GM12878 (cell line): ENCODE results near the gene MT1X. TPM values are rescaled to one million over a fixed set of nuclear protein-coding genes. Genes with fewer than 3 reads are reported as not detected.

ENCODE experiments used
- ATAC-seq: fragments of 200-7000 bp; cut with Tn5 transposase; 3 replicates; pipeline ENCODE4 v1.9.1; 2020; ENCODE audit warnings: mild to moderate bottlenecking, moderate library complexity
- BruUV-seq: library from RNA; stranded (reverse); fragments of 400-500 nt; replicated peaks from 2 replicates; lab custom pipeline; 2021; lab: Mats Ljungman, UMichigan
- CTCF ChIA-PET: fragments of 300-600 bp; sonication (Branson Sonifier 250); formaldehyde crosslinking; extraction: SDS; loops from one replicate; lab custom pipeline; 2021; ENCODE audit warnings: inconsistent platforms; lab: Yijun Ruan, JAX
- POLR2A ChIA-PET: fragments of 350-600 bp; formaldehyde crosslinking; extraction: SDS; loops from one replicate; lab custom pipeline; 2021; ENCODE audit warnings: inconsistent platforms; lab: Charles Lee
- RAD21 ChIA-PET: fragments of 300-600 bp; sonication (Branson Sonifier 250); formaldehyde crosslinking; loops from one replicate; lab custom pipeline; 2023; ENCODE audit warnings: antibody characterized with exemption; ENCODE audit not compliant: unreplicated experiment; lab: Charles Lee
- SMC1A ChIA-PET: fragments of 300-600 bp; sonication (Branson Sonifier 250); formaldehyde crosslinking; loops from one replicate; lab custom pipeline; 2023; ENCODE audit not compliant: unreplicated experiment, uncharacterized antibody; lab: Charles Lee
- DNase-seq: peaks from one replicate; pipeline ENCODE4 v3.0.0-alpha.2; 2011; ENCODE audit warnings: low read depth, low spot score
- FAIRE-seq: peaks from 3 replicates; lab custom pipeline; 2011; peaks lifted over from hg19 to GRCh38; lab: Jason Lieb, UNC
- H2AFZ ChIP-seq: 2 replicates; pipeline ENCODE4 v1.6.0; 2011; ENCODE audit warnings: low read depth, low read length, control low read depth; ENCODE audit not compliant: control insufficient read depth
- H3K27ac ChIP-seq: 2 replicates; pipeline ENCODE4 v1.5.1; 2011; ENCODE audit warnings: control low read depth; ENCODE audit not compliant: control insufficient read depth, insufficient read depth
- H3K27me3 ChIP-seq, 2 experiments: replicated peaks in 1 of 2; 2 replicates each; pipeline versions ENCODE4 v1.6.0 to v1.6.1; 2011; ENCODE audit warnings: low read length in 1 of 2; ENCODE audit not compliant: control insufficient read depth in 2 of 2, insufficient read depth in 2 of 2
- H3K36me3 ChIP-seq, 2 experiments: 2 replicates each; pipeline ENCODE4 v1.5.1; 2011; ENCODE audit warnings: low read length in 1 of 2; ENCODE audit not compliant: control insufficient read depth in 2 of 2, insufficient read depth in 2 of 2
- H3K4me1 ChIP-seq: 2 replicates; pipeline ENCODE4 v1.6.1; 2011; ENCODE audit warnings: mild to moderate bottlenecking, low read length, moderate library complexity, mixed read lengths; ENCODE audit not compliant: control insufficient read depth, insufficient read depth
- H3K4me2 ChIP-seq: 2 replicates; pipeline ENCODE4 v1.6.0; 2011; ENCODE audit warnings: control low read depth; ENCODE audit not compliant: control insufficient read depth, insufficient read depth
- H3K4me3 ChIP-seq: fragments of 200-600 bp; sonication (generic); 2 replicates; pipeline ENCODE4 v1.5.1; 2016
- H3K79me2 ChIP-seq: 2 replicates; pipeline ENCODE4 v1.6.0; 2011; ENCODE audit warnings: low read length; ENCODE audit not compliant: control insufficient read depth, insufficient read depth
- H3K9ac ChIP-seq: 2 replicates; pipeline ENCODE4 v1.8.0; 2011; ENCODE audit warnings: low read length, control low read depth, mixed read lengths; ENCODE audit not compliant: control insufficient read depth, insufficient read depth
- H3K9me3 ChIP-seq: replicated peaks from 3 replicates; pipeline ENCODE4 v1.5.1; 2011; ENCODE audit warnings: mild to moderate bottlenecking, low read length; ENCODE audit not compliant: control insufficient read depth, insufficient read depth
- H4K20me1 ChIP-seq: 2 replicates; pipeline ENCODE4 v1.6.0; 2011; ENCODE audit not compliant: control insufficient read depth, insufficient read depth
- ASH2L ChIP-seq: fragments of 300-600, 200-600 bp; sonication (generic); IDR thresholded peaks from 2 replicates; pipeline ENCODE4 v1.6.1; 2017; ENCODE audit warnings: low read depth, mild to moderate bottlenecking, borderline replicate concordance
- MEF2B ChIP-seq: fragments of 450-650 bp; IDR thresholded peaks from 2 replicates; pipeline ENCODE4 v1.6.1; 2018; ENCODE audit warnings: mild to moderate bottlenecking, moderate library complexity; ENCODE audit not compliant: partially characterized antibody, poor library complexity, severe bottlenecking
- MTA2 ChIP-seq: fragments of 450-650 bp; IDR thresholded peaks from 2 replicates; pipeline ENCODE4 v1.6.1; 2016; ENCODE audit warnings: low read depth, mild to moderate bottlenecking, moderate library complexity
- POLR2A ChIP-seq: IDR thresholded peaks from 2 replicates; pipeline ENCODE4 v1.6.1; 2011; ENCODE audit warnings: low read depth, mild to moderate bottlenecking, low read length
- SIX5 ChIP-seq: IDR thresholded peaks from 2 replicates; pipeline ENCODE4 v1.6.1; 2011; ENCODE audit warnings: mild to moderate bottlenecking, low read depth, low read length, moderate library complexity; ENCODE audit not compliant: severe bottlenecking
- SMAD1 ChIP-seq: fragments of 450-650 bp; IDR thresholded peaks from 2 replicates; pipeline ENCODE4 v1.6.1; 2018; ENCODE audit warnings: mild to moderate bottlenecking, low read depth; ENCODE audit not compliant: partially characterized antibody
- SMAD5 ChIP-seq: IDR thresholded peaks from 2 replicates; pipeline ENCODE4 v1.6.1; 2016; ENCODE audit warnings: antibody characterized with exemption, low read depth
- TCF12 ChIP-seq: IDR thresholded peaks from 2 replicates; pipeline ENCODE4 v1.6.1; 2011; ENCODE audit warnings: low read depth, mild to moderate bottlenecking, low read length
- TCF7 ChIP-seq: IDR thresholded peaks from 2 replicates; pipeline ENCODE4 v1.6.1; 2014; ENCODE audit warnings: antibody characterized with exemption, borderline replicate concordance
- ZNF384 ChIP-seq: IDR thresholded peaks from 2 replicates; pipeline ENCODE4 v1.6.1; 2012; ENCODE audit warnings: low read depth, mild to moderate bottlenecking, low read length, improper control_type of control experiment, borderline replicate concordance
- ZSCAN29 ChIP-seq: fragments of 450-650 bp; IDR thresholded peaks from 2 replicates; pipeline ENCODE4 v1.6.1; 2017; ENCODE audit warnings: mild to moderate bottlenecking, moderate library complexity
- WGBS: methylation state at CpG from one replicate; pipeline ENCODE4 v1.1.6; 2016; ENCODE audit warnings: low lambda C conversion rate; ENCODE audit not compliant: insufficient replicate concordance, insufficient coverage; ENCODE audit errors: missing lambda C conversion rate; 5-methylcytosine and 5-hydroxymethylcytosine counted together
- in situ Hi-C: fragments of 300-500 bp; cut with MboI; formaldehyde crosslinking; loops from 9 replicates; pipeline ENCODE4 v1.14.3; 2018; ENCODE audit warnings: mixed read lengths
- intact Hi-C: fragments of 100-400 bp; cut with micrococcal nuclease; formaldehyde crosslinking; loops from one replicate; pipeline ENCODE4 v1.14.2; 2022; ENCODE audit not compliant: unreplicated experiment
- polyA plus RNA-seq, 11 experiments: library from polyadenylated mRNA; depleted of rRNA in 4 of 11; unstranded in 6 of 11; stranded (reverse) in 5 of 11; fragments of >200 nt; fragmentation: Nextera tagmentation in 4 of 11; fragmentation: Illumina TruSeq in 1 of 11; extraction: Ambion mirVana in 4 of 11; extraction: Trizol in 1 of 11; gene quantifications; 1 replicate in 1 of 11; 2 replicates in 10 of 11; pipeline versions ENCODE4 v1.2.1 to v1.2.3, GENCODE V29; 2011 to 2016; ENCODE audit warnings: inconsistent platforms in 2 of 11, missing spikeins in 2 of 11, low read depth in 1 of 11
- total RNA-seq, 4 experiments: library from RNA; depleted of rRNA in 3 of 4; stranded (reverse); fragments of >200 nt in 3 of 4; fragmentation: Illumina TruSeq in 1 of 4; extraction: Trizol in 1 of 4; gene quantifications; 2 replicates each; pipeline versions ENCODE4 v1.2.1 to v1.2.3, GENCODE V29; 2013 to 2021
- TF ChIP-seq, protein P1 (sequence below): IDR thresholded peaks from 2 replicates; pipeline ENCODE4 v1.6.1; 2011; ENCODE audit warnings: low read depth, mild to moderate bottlenecking, low read length, moderate library complexity, borderline replicate concordance; ENCODE audit errors: extremely low read depth
- TF ChIP-seq, protein P2 (sequence below): fragments of 450-650 bp; IDR thresholded peaks from 2 replicates; pipeline ENCODE4 v1.6.1; 2014; ENCODE audit warnings: mild to moderate bottlenecking
- TF ChIP-seq, protein P3 (sequence below): fragments of 450-650 bp; IDR thresholded peaks from 2 replicates; pipeline ENCODE4 v1.6.1; 2017; ENCODE audit warnings: mild to moderate bottlenecking, moderate library complexity
- TF ChIP-seq, protein P4 (sequence below): IDR thresholded peaks from 2 replicates; pipeline ENCODE4 v1.6.1; 2012; ENCODE audit warnings: low read depth, low read length, improper control_type of control experiment
- TF ChIP-seq, protein P5 (sequence below): IDR thresholded peaks from 2 replicates; pipeline ENCODE4 v1.6.1; 2012; ENCODE audit warnings: low read depth, low read length, improper control_type of control experiment

MT1X gene
- total and polyA plus RNA-seq, 10 of the 15 experiments (the other 5 are each of a cell fraction or from before 2014, with no cell fraction given), result 5.8 to 65.6 (median 15.4) TPM

DNA sequence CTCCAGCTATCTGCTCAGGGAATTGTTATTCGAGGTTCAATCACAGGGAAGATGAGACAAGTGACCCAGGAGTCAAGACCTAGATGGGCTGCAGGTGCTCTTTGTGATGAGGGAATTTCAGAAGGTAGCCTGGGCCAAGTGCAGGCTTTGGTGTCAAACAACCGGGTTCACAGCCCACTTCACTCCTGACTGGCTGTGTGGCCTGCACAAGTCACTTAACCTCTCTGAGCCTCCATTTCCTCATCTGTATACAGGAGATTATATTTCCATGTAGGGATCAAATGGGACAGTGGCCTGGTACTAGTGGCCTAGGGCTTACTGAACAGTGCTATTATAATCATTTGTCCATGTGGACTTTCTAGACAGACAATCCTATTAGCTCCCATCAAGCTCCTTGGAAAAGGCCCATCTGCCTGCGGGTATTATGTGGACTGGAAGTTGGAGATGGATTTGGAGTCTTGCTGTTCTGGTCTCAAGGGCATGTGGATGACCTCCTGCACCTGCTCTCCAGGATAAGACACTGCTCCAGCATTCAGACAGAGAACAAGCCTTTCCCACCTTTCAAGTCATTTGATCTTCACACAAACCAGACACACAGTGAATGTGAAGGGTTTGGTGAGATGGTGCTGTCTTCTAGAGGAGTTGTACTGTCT is 3.1 kb upstream of the MT1X start (continued):
- no peak for TF ChIP-seq TCF12
- no peak for TF ChIP-seq SIX5
- TF ChIP-seq, protein P1, sequence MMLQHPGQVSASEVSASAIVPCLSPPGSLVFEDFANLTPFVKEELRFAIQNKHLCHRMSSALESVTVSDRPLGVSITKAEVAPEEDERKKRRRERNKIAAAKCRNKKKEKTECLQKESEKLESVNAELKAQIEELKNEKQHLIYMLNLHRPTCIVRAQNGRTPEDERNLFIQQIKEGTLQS, result no peak
- TF ChIP-seq, protein P2, sequence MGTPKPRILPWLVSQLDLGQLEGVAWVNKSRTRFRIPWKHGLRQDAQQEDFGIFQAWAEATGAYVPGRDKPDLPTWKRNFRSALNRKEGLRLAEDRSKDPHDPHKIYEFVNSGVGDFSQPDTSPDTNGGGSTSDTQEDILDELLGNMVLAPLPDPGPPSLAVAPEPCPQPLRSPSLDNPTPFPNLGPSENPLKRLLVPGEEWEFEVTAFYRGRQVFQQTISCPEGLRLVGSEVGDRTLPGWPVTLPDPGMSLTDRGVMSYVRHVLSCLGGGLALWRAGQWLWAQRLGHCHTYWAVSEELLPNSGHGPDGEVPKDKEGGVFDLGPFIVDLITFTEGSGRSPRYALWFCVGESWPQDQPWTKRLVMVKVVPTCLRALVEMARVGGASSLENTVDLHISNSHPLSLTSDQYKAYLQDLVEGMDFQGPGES, result no peak
- TF ChIP-seq, protein P3, sequence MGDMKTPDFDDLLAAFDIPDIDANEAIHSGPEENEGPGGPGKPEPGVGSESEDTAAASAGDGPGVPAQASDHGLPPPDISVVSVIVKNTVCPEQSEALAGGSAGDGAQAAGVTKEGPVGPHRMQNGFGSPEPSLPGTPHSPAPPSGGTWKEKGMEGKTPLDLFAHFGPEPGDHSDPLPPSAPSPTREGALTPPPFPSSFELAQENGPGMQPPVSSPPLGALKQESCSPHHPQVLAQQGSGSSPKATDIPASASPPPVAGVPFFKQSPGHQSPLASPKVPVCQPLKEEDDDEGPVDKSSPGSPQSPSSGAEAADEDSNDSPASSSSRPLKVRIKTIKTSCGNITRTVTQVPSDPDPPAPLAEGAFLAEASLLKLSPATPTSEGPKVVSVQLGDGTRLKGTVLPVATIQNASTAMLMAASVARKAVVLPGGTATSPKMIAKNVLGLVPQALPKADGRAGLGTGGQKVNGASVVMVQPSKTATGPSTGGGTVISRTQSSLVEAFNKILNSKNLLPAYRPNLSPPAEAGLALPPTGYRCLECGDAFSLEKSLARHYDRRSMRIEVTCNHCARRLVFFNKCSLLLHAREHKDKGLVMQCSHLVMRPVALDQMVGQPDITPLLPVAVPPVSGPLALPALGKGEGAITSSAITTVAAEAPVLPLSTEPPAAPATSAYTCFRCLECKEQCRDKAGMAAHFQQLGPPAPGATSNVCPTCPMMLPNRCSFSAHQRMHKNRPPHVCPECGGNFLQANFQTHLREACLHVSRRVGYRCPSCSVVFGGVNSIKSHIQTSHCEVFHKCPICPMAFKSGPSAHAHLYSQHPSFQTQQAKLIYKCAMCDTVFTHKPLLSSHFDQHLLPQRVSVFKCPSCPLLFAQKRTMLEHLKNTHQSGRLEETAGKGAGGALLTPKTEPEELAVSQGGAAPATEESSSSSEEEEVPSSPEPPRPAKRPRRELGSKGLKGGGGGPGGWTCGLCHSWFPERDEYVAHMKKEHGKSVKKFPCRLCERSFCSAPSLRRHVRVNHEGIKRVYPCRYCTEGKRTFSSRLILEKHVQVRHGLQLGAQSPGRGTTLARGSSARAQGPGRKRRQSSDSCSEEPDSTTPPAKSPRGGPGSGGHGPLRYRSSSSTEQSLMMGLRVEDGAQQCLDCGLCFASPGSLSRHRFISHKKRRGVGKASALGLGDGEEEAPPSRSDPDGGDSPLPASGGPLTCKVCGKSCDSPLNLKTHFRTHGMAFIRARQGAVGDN, result no peak

DNA sequence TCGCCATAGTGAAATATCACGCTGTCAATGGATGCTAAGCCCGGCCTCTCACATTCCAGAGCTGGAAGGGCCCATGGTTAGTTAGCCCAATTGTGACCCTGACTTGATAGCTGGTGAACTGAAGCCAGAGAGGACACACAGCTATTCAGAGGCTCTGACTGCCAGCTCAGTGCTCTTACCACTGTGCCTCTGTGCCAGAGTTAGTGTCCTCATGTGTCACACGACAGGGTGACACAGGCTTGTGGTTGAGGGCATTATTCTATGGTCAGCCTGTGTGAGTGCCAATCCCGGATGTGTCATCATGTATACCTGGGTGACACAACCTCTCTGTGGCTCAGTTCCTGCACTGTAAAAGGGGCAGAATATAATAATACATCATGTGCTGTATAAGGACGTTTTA is 2.5 kb upstream of the MT1X start:
- Histone ChIP-seq H3K79me2 (no peaks in the 10 kb centered on the region), H3K27ac (no peak overlapping the region), H2AFZ (no peak overlapping the region), H3K9ac (no peak overlapping the region), H3K9me3 (no peaks in the 10 kb centered on the region), H3K36me3 (no peaks in the 10 kb centered on the region), H4K20me1 (no peaks in the 10 kb centered on the region), H3K4me3 (no peak overlapping the region), H3K4me1 (peaks cover 12% of the 10 kb centered on the region), H3K27me3 (no peaks in the 10 kb centered on the region; a peak in 2 of 4 replicates), H3K4me2 (no peak overlapping the region)
- intact Hi-C loops, result no loop called here
- in situ Hi-C loops, result loop anchor here (25.0 kb wide), 1 partner anchor 743 kb away; no protein-coding TSS in a partner anchor
- ChIA-PET CTCF (interaction anchor here (1.5 to 1.8 kb wide), 2 partner anchors 22 to 70 kb away, joined by 3 to 5 read pairs; no protein-coding TSS in a partner anchor), RAD21 (no interaction called here), SMC1A (interaction anchor here (1.0 kb wide), 1 partner anchor 133 kb away, joined by 3 read pairs; no protein-coding TSS in a partner anchor), POLR2A (interaction anchor here (1.5 kb wide), 1 partner anchor 22 kb away, joined by 3 read pairs; no protein-coding TSS in a partner anchor)
- no peak for DNase-seq
- no TSS peak for BruUV-seq
- FAIRE-seq, result no peak
- ATAC-seq, result no peak
- WGBS, result 36% methylated on average over 6 of the region's 6 CpGs
- no peak for TF ChIP-seq ZSCAN29
- TF ChIP-seq MTA2, result no peak
- no peak for TF ChIP-seq ASH2L
- no peak for TF ChIP-seq MEF2B
- TF ChIP-seq POLR2A, result no peak
- TF ChIP-seq, protein P4, sequence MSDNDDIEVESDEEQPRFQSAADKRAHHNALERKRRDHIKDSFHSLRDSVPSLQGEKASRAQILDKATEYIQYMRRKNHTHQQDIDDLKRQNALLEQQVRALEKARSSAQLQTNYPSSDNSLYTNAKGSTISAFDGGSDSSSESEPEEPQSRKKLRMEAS, result no peak
- TF ChIP-seq, protein P5, sequence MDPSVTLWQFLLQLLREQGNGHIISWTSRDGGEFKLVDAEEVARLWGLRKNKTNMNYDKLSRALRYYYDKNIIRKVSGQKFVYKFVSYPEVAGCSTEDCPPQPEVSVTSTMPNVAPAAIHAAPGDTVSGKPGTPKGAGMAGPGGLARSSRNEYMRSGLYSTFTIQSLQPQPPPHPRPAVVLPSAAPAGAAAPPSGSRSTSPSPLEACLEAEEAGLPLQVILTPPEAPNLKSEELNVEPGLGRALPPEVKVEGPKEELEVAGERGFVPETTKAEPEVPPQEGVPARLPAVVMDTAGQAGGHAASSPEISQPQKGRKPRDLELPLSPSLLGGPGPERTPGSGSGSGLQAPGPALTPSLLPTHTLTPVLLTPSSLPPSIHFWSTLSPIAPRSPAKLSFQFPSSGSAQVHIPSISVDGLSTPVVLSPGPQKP, result no peak
- TF ChIP-seq TCF7, result no peak
- TF ChIP-seq SMAD5, result no peak
- TF ChIP-seq ZNF384, result no peak
- no peak for TF ChIP-seq SMAD1
